ENCODE data around the gene UNC13C.

The UNC13C gene

GRCh38 chr15:54568381-54568780 lies 590.1 kb downstream of the UNC13C start:
- DNase-seq (ENCODE audit: low spot score): no peak

GRCh38 chr15:54571576-54571975 lies 593.3 kb downstream of the UNC13C start:
- DNase-seq (ENCODE audit: low spot score): no peak

- no peak for DNase-seq (ENCODE audit: low spot score)
Measured at GRCh38 chr15:54575586-54575985, 597.3 kb downstream of the UNC13C start.

GRCh38 chr15:54576298-54576935 lies 598.2 kb downstream of the UNC13C start:
- DNase-seq (ENCODE audit: low spot score): no peak

- DNase-seq (ENCODE audit: low spot score): no peak
Measured at GRCh38 chr15:54577476-54578250, 599.4 kb downstream of the UNC13C start.

GRCh38 chr15:54579855-54580254 lies 601.6 kb downstream of the UNC13C start:
- no peak for DNase-seq (ENCODE audit: low spot score)

- no peak for DNase-seq (ENCODE audit: low spot score)
Measured at GRCh38 chr15:54580643-54581042, 602.4 kb downstream of the UNC13C start.

- no peak for DNase-seq (ENCODE audit: low spot score)
Measured at GRCh38 chr15:54582863-54583643, 604.8 kb downstream of the UNC13C start.

GRCh38 chr15:54585063-54585462 lies 606.8 kb downstream of the UNC13C start:
- DNase-seq (ENCODE audit: low spot score): no peak

- DNase-seq (ENCODE audit: low spot score): no peak
Measured at GRCh38 chr15:54594115-54594514, 615.9 kb downstream of the UNC13C start.

GRCh38 chr15:54599386-54599785 lies 621.1 kb downstream of the UNC13C start:
- no peak for DNase-seq (ENCODE audit: low spot score)

- DNase-seq (ENCODE audit: low spot score): no peak
Measured at GRCh38 chr15:54605043-54605442, 626.8 kb downstream of the UNC13C start.

GRCh38 chr15:54605556-54605955 lies 627.3 kb downstream of the UNC13C start:
- no peak for DNase-seq (ENCODE audit: low spot score)

GRCh38 chr15:54608876-54609835 lies 630.9 kb downstream of the UNC13C start:
- DNase-seq (ENCODE audit: low spot score): no peak

- no peak for DNase-seq (ENCODE audit: low spot score)
Measured at GRCh38 chr15:54618120-54618519, 639.9 kb downstream of the UNC13C start.

- DNase-seq (ENCODE audit: low spot score): no peak
Measured at GRCh38 chr15:54619180-54619579, 640.9 kb downstream of the UNC13C start.

GRCh38 chr15:54620916-54621315 lies 642.7 kb downstream of the UNC13C start:
- DNase-seq (ENCODE audit: low spot score): no peak

GRCh38 chr15:54636147-54636546 lies 657.9 kb downstream of the UNC13C start:
- no peak for DNase-seq (ENCODE audit: low spot score)

GRCh38 chr15:54638666-54639065 lies 660.4 kb downstream of the UNC13C start:
- no peak for DNase-seq (ENCODE audit: low spot score)

GRCh38 chr15:54640873-54641272 lies 662.6 kb downstream of the UNC13C start:
- no peak for DNase-seq (ENCODE audit: low spot score)

- no peak for DNase-seq (ENCODE audit: low spot score)
Measured at GRCh38 chr15:54644796-54645195, 666.6 kb downstream of the UNC13C start.

- no peak for DNase-seq (ENCODE audit: low spot score)
Measured at GRCh38 chr15:54659646-54660045, 681.4 kb downstream of the UNC13C start.
